ENCODE data around the gene DYNLT2B. TPM values are rescaled to one million over a fixed set of nuclear protein-coding genes. Genes with fewer than 3 reads are reported as not detected.

DYNLT2B gene
- total RNA-seq, 1 donor from 2014 or later: 26.3 TPM

DNA sequence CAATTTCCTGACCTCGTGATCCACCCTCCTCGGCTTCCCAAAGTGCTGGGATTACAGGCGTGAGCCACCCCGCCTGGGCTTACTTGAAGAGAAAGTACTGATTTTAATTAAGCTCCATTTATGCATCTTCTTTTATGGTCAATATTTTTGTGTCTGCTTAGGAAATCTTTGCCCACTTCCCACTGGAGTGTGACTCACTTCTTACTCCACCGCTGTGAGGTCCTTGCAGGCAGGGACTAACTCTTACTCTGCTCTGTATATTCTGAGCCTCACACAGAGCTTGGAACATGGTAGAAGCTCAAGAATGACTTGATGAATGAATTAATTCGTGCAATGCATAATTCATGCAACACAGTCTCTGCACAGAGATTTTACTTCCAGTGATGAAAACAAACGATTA lies 23.1 kb upstream of the DYNLT2B start:
- no peaks in the 10 kb centered on the region for H3K4me1 Mint-ChIP-seq (ENCODE audit: unreplicated experiment)
- H3K27me3 Mint-ChIP-seq: no peaks in the 10 kb centered on the region
- no peak overlapping the region for H3K27ac Mint-ChIP-seq
- no peaks in the 10 kb centered on the region for H3K9me3 Mint-ChIP-seq
- DNase-seq (ENCODE audit: extremely low spot score, unreplicated experiment): no peak
- peaks cover 6% of the 10 kb centered on the region for H3K36me3 Mint-ChIP-seq
- TF ChIP-seq, protein P1, sequence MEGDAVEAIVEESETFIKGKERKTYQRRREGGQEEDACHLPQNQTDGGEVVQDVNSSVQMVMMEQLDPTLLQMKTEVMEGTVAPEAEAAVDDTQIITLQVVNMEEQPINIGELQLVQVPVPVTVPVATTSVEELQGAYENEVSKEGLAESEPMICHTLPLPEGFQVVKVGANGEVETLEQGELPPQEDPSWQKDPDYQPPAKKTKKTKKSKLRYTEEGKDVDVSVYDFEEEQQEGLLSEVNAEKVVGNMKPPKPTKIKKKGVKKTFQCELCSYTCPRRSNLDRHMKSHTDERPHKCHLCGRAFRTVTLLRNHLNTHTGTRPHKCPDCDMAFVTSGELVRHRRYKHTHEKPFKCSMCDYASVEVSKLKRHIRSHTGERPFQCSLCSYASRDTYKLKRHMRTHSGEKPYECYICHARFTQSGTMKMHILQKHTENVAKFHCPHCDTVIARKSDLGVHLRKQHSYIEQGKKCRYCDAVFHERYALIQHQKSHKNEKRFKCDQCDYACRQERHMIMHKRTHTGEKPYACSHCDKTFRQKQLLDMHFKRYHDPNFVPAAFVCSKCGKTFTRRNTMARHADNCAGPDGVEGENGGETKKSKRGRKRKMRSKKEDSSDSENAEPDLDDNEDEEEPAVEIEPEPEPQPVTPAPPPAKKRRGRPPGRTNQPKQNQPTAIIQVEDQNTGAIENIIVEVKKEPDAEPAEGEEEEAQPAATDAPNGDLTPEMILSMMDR (conservative IDR thresholded peaks at IDR 0.05): no peak
- no peak overlapping the region for H3K4me3 Mint-ChIP-seq

DNA sequence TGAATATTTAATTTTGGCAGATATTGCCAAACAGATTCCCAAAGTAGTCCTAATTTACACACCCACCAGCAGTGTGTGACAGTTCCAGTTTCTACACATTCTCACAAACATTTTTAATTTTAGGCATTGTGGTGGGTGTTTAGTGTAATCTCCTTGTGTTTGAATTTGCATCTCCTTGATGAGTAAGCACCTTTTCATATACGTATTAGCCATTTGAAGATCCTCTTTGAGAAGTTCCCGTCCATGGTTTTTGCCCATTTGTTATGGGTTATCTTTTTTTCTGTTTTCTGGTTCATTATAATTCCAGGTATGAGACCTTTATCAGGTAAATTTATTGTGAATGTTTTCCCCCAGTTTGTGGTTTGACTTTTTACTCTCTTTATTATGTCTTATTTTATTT lies 22.4 kb upstream of the DYNLT2B start:
- Mint-ChIP-seq H3K36me3 (peaks cover under 1% of the 10 kb centered on the region), H3K9me3 (no peaks in the 10 kb centered on the region), H3K4me3 (no peak overlapping the region), H3K27ac (no peak overlapping the region), H3K27me3 (no peaks in the 10 kb centered on the region), H3K4me1 (ENCODE audit: unreplicated experiment) (no peaks in the 10 kb centered on the region)
- TF ChIP-seq, protein P1 (conservative IDR thresholded peaks at IDR 0.05): no peak
- no peak for DNase-seq (ENCODE audit: extremely low spot score, unreplicated experiment)

DNA sequence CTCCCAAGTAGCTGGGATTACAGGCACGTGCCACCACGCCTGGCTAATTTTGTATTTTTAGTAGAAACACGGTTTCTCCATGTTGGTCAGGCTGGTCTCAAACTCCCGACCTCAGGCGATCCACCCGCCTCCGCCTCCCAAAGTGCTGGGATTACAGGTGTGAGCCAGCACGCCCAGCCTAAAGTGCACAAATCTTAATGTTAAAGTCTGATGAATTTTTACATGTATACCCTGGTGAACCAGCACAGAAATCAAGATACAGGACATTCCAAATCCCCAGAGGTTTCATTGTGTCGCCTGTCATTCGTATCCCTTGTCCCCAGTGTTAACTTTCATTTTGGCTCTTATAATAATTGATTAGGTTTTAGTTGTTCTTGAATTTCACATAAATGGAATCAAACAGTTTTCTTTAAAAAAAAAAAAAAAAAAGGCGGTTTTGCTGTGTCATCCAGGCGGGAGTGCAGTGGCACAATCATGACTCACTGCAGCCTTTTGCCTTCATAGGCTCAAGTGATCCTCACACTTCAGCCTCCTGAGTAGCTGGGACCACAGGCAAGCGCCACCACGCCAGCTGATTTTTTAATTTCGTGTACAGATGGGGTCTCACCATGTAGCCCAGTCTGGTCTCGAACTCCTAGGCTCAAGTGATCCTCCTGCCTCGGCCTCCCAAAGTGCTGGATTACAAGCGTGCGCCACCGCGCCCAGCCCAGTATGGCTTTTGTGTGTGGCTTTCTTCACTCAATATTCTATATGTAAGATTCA lies 21.6 kb upstream of the DYNLT2B start:
- Mint-ChIP-seq H3K36me3 (no peaks in the 10 kb centered on the region), H3K4me3 (no peak overlapping the region), H3K4me1 (ENCODE audit: unreplicated experiment) (no peaks in the 10 kb centered on the region), H3K27me3 (no peaks in the 10 kb centered on the region), H3K9me3 (no peaks in the 10 kb centered on the region), H3K27ac (no peak overlapping the region)
- DNase-seq (ENCODE audit: extremely low spot score, unreplicated experiment): no peak
- TF ChIP-seq, protein P1 (conservative IDR thresholded peaks at IDR 0.05): no peak

DNA sequence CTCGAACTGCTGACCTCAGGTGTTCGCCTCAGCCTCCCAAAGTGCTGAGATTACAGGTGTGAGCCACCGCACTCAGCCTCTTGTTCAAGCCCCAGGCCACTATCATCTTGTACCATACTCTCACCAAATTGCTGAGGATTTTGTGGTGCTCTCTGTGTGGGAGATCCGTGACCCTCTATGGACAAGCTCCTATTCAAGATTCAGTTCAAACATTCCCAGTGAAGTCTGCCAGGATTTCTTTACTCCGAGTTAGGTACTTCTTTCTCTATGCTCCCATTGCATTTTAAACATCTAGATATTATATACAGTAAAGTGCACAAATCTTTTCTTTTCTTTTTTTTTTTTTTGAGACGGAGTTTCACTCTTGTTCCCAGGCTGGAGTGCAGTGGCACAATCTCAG lies 21.0 kb upstream of the DYNLT2B start:
- no peaks in the 10 kb centered on the region for H3K36me3 Mint-ChIP-seq
- no peaks in the 10 kb centered on the region for H3K4me1 Mint-ChIP-seq (ENCODE audit: unreplicated experiment)
- H3K9me3 Mint-ChIP-seq: no peaks in the 10 kb centered on the region
- no peak for DNase-seq (ENCODE audit: extremely low spot score, unreplicated experiment)
- H3K27me3 Mint-ChIP-seq: no peaks in the 10 kb centered on the region
- TF ChIP-seq, protein P1 (conservative IDR thresholded peaks at IDR 0.05): no peak
- H3K27ac Mint-ChIP-seq: no peak overlapping the region
- H3K4me3 Mint-ChIP-seq: no peak overlapping the region

DNA sequence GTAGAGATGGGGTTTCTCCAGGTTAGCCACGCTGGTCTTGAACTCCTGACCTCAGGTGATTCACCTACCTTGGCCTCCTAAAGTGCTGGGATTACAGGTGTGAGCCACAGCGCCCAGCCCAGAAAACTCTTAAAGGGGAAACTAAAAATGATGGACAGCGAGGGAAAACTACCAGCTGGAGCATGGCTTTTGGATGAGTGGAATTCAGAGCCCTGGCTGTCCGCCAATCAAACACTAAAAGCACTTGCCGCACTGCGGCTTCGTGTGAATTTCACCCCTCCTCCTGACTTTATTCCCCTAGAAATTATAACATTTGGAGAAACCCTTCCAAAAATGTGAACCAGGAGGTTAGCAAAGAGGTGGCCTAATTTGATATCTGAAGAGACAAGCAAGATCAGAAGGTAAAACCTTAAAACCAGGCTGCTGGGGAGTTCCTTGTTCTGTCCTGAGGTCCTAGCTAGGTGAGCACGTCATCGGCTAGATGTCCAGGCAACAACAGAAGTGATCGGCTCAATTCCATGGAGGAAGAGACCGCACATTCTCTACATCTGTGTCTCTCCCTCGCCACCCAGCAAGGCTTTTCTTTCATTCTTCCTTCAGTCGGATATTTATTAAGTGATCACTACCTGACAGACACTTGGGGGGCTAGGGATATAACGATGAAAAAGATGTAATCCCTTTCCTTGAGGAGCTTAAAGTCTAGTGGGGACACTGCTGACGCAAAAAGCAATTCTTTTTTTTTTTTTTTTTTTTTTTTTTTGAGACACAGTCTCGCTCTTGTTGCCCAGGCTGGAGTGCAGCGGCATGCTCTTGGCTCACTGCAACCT lies 18.5 kb upstream of the DYNLT2B start:
- no peaks in the 10 kb centered on the region for H3K4me1 Mint-ChIP-seq (ENCODE audit: unreplicated experiment)
- no peaks in the 10 kb centered on the region for H3K9me3 Mint-ChIP-seq
- no peak overlapping the region for H3K27ac Mint-ChIP-seq
- no peaks in the 10 kb centered on the region for H3K36me3 Mint-ChIP-seq
- TF ChIP-seq, protein P1 (conservative IDR thresholded peaks at IDR 0.05): no peak
- H3K4me3 Mint-ChIP-seq: no peak overlapping the region
- no peak for DNase-seq (ENCODE audit: extremely low spot score, unreplicated experiment)
- H3K27me3 Mint-ChIP-seq: no peaks in the 10 kb centered on the region

Measured in type B pancreatic cell (in vitro differentiated cells).